Stimulated activated CD4-positive, alpha-beta T cell treated with anti-CD3 and anti-CD28 coated beads, Interleukin-12 subunit alpha, Interleukin-12 subunit beta, amount 100 ng/mL, for 24 hours (primary cell): ENCODE measurements around the gene CRYBA2.
A peak's percentile ranks its signal among the peaks of the same experiment; 100 is the strongest.

ENCODE experiments used
- DNase-seq, 2 experiments: peaks; one replicate each; pipeline ENCODE4 v3.0.0-alpha.2; 2020; ENCODE audit warnings: low read depth in 2 of 2

Gene CRYBA2

DNA sequence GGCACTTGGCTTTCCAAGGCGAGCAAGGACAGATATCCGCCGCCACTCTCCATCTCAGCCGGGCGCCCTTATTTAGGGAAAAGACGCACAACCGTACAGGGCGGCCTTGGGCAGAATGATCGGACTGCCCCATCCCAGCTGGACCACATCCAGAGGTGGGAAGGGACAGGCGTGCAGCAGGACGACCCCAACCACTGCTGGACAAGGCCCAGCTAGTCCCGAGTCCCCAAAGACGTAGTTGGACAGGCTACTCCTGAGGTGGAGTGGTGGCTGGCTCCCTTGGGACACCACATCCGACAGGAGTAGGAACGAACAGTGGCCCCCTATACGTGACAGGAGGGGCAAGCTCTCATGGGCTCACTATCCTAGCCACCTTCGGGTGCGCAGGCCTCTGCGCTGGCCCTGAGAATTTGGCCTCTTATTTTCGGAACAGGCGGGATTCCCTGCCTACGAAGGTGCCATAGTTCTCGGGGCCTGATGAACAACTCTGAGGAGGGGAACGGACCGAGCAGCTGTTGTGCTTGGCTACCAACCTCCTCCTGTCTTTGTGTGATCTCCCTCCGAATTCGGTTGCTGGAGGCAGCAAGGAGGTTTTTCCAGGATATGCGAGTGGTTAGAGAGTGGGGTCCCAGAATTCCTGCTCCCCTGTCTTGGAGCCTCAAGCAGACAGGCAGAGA lies 10.5 kb downstream of the CRYBA2 start:
- no peak for DNase-seq

GRCh38 chr2:218981881-218982585 lies 11.2 kb downstream of the CRYBA2 start:
- DNase-seq = no peak

DNA sequence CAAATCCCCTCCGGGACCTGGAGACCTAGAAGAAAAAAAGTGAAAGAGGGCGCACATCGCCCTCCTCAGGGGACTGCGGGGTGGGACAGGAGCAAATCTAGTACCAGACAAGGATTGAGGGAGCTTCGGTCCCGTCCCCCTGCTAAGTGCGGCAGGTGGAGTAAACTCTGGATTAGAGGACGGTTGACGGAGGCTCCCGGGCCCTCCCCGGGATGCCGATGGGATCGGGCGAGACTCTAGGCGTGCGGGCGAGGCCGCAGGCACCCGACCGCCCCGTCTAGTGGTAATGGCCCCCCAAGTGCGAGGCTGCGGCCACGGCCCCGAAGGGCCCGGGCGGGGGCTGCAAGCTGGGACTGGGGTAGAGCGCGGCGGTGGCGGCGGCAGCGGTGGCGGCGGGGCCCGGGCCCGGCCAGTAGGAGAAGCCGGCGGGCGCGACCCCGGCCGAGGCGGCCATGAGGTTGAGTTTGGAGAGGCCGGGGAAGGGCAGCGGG lies 11.8 kb downstream of the CRYBA2 start:
- DNase-seq = no peak

DNA sequence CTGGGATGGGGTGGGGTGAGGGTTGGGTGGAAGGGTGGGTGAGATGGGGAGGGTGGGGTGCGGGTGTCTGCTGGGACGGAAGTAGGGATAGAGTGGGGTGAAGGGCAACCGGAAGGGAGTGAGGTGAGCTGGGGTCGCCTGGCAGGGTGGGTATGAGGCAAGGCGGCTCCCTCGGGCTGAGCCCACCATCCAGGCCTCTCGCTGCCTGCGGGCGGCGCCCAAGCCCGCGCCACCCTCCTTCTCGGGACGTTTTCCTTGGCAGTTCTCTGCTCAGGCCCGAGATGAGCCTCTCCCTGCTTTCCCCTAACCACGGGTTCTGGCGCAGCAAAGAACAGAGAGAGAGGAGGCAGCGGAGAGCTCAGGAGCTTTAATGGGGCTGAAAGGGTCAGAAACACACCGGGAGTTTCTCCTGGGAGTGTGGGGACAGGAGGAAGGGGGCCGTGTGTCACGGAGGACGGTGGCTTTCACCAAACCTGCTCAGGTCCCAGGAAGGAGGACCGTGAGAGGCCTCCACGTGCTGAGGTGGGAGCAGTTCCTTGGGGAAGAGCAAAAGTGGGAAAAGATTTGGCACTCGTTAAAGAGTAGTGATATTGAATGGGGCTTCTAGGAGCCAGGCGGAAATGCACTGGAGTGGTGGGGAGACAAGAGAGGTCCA lies 12.4 kb downstream of the CRYBA2 start:
- DNase-seq = no peak

GRCh38 chr2:218979846-218980734 lies 13.1 kb downstream of the CRYBA2 start:
- peak; percentile 70 to 85 for DNase-seq

DNA sequence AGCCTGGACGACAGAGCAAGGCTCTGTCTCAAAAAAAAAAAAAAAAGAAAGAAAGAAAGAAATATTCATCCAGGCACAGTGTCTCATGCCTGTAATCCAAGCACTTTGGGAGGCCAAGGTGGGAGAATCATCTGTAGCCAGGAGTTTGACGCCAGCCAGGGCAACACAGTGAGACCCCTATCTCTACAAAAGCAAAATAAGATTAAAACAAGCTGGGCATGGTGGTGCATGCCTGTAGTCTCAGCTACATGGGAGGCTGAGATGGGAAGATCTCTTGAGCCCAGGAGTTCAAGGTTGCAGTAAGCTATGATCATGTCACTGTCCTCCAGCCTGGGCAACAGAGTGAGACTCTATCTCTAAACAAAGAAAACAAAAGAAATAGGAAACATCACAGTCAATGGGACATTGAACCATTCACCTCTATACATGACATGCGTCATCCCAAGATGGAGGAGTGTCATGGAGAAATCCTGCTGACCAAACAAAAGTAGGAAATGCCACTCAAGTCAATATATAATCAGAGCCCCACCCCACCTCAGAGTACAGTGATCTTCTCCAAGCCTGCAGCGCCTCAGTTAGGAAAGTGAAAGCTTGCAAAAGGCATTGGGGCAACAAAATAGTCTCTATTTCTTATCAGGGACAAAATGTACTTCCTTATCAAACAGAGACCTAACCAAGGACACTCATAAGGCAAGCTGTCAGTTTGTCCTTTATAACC lies 18.0 kb downstream of the CRYBA2 start:
- DNase-seq = no peak

- no peak for DNase-seq
These were observed 22.3 kb downstream of the CRYBA2 start for GRCh38 chr2:218970894-218971293.

DNA sequence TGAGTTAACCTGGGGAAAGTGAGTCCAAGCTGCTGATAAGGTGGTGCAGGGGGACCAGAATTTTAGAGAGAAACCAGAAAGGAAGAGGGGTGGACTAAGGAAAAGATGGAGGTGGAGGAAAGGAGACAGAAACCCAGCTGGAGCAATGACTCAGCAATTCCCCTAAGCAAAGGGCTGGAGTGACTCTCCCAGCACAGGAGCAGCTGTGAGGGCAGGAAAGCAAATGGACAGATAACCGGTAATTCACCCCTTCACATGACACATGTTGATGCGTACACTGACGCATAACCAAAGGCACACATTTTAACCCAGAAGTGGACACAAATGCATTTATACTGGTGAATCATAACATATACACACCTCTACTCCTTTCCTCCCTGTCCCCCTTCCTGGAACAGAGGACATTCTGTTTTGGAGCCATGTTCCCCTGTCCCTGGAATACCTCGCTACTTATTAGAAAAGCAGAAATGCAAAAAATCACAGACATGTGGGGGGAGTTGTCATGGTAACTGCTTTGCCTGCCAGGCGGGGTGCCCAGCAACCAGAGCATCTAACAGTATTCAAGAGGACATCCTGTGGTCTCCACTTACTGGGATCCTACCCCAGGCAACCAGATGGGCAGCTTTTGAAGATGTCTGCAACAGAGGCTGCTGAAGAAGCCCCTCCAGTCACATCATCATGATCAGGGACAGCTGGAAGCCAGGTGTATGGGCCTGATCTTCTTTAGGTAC lies 29.0 kb downstream of the CRYBA2 start:
- DNase-seq = no peak

DNA sequence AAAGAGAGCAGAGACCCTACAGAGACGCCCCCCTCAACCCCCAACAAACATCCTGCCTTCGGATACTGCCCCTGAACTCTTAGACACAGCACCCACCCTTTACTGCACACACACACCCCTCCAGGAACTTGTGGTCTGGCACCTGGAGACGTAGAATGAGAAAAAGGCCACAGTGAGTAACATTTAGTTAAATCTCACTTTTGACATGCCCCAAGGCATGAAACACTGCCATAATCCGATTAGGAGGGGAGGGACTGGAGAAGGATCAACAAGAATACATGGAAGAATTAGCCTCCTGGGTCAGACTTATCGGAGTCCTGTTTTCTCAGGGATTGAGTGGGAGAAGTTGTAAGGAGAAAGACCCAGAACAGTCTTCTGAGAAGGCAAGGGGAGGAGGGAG lies 29.6 kb downstream of the CRYBA2 start:
- DNase-seq = no peak

DNA sequence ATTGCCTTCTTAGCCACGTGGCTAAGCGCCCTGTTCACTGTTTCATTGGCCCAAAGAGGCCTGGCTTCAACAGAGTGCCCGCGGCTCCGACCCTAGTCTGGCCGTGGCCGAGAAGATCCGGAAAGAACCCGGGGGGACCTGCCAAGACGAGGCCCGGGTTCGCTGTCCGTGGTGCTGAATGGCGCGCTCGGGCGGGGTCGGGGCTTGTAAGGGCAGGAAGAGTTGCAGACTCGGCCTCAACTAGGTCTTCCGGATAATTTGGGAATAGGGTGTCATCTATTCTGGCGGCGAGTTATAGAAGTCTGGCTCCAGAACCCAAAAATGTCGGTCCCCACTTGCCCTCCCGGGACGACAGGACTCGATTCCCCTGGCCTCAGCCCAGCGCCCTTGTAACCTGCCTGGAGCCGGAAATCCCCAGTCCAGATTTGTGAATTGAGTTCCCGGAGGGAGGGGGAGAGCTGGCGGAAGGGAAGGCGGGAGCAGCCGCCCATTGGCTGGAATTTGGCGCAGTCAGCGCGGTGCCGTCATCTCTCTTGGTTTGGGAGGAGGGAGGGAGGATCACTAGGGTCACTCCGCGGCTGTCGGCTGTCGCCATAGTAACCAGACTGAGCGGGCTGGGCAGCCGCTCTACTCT lies 30.2 kb downstream of the CRYBA2 start:
- DNase-seq = peak in 1 of 2 experiments; percentile 52

DNA sequence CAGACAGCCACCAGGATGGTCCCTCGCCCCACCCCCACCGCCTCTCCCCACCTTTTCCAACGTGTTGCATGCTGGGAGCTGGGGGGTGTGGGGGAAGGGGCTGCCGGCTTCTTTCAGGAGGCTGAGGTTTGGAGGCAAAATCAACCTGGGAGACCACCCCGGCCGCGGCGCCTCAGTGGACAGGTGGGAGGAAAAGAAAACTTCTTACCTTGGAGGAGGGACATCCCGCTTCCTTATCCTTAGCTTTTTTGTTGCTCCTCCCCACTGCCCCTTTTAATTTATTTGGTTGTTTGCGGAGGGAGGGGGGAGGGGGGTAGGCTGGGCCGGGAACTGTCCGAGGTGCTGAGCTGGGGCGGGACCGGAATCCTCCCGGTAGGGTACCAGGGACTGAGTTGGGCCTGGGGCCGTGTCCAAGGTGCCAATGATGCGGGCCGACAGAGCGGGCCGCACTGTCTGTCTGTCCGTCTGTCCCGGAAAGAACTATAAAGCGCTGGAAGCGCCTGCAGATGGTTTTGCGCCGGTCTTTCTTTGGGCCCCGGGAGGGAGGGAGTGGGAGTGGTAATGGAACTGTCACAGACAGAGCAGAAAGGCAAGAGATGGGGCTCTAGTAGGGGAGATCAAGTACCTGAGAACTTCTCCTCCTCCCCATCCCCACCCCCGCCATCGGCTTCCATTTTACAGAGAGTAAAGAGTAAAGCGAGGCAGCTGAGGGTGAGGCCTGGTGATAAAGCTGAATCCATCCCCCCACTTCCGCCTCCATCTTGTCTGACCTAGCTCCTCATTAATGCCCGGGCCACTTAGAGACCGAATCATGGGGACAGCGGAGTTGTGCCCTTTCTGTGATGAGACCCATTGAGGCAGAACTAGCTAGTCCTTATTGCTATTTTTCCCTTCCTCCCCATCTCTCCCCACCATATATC lies 31.3 kb downstream of the CRYBA2 start:
- no peak for DNase-seq

DNA sequence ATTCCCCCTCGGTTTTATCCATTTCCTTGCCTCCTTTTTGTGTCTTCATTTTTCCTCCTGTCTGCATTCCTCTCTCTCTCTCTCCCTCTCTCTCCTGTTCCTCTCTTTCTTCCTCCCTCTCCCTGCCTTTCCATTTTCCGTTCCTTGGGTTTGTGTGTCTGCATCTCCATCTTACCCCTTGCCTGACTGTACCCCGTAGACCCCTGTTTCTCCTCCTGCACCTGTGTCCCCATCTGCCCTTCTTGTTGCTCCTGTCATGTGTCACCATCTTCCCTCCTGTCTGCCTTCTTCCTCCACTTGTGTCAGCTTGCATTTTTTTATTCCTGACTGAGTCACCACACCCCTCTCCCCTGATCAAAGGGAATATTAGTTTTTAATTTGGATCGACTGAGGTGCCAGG lies 32.0 kb downstream of the CRYBA2 start:
- no peak for DNase-seq

- no peak for DNase-seq
These were observed 32.7 kb downstream of the CRYBA2 start for GRCh38 chr2:218960309-218961165.

DNA sequence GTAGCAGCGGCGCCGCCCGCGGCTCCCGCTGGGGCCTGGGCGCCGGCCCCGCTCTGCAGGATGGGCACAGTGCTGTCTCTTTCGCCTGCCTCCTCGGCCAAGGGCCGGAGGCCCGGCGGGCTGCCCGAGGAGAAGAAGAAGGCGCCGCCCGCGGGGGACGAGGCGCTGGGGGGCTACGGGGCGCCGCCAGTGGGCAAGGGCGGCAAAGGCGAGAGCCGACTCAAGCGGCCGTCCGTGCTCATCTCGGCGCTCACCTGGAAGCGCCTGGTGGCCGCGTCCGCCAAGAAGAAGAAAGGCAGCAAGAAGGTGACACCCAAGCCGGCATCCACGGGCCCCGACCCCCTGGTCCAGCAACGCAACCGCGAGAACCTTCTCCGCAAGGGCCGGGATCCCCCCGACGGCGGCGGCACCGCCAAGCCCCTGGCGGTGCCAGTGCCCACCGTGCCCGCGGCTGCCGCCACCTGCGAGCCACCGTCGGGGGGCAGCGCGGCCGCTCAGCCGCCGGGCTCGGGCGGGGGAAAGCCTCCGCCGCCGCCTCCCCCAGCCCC lies 33.4 kb downstream of the CRYBA2 start:
- no peak for DNase-seq

DNA sequence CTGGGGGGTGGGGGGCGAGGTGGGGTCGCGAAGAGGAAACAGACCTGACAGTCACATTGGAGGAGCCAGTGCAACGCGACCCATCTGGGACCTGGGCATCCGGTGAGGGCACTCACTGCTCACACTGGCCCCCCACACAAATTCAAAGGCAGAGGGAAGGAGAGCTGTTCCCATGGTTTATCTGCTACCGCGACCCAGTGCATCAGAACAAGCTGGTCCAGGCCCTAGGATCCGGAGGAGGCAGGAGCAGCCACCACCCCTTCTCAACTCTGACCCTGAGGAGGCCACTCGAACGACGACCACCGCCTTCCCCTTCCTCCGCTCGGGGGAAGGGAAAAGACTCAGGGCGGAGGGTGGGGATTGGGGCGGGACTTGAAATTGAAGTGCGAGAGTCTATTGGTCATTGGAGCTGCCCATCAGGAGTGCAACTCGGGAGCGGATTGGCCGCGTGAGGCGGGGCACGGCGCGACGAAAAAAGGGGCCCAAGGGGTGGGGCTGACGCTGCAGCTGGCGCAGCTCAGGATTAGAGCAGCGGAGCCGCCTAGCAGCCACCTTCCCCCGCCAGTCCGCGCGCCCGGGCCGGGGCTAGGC lies 34.0 kb downstream of the CRYBA2 start, which contains the start of gene CDK5R2:
CDK5R2 (plus strand) TSS at position 526 of the 591 bp plus-strand sequence. CDS start 155 bp downstream, outside the sequence.
- peak; percentile 59 to 77 for DNase-seq

GRCh38 chr2:218958276-218958675 lies 34.9 kb downstream of the CRYBA2 start:
- no peak for DNase-seq

GRCh38 chr2:218957671-218958070 lies 35.6 kb downstream of the CRYBA2 start:
- DNase-seq = no peak
